Measurements from ENCODE around the gene HYOU1. TPM values are rescaled to one million over a fixed set of nuclear protein-coding genes. Genes with fewer than 3 reads are reported as not detected.

HYOU1 gene
- total and polyA plus RNA-seq, 2 donors (not counting 1 experiment from before 2014, with no cell fraction given) = 73.7 to 85.6 TPM

- no peak for DNase-seq (ENCODE audit: low read depth in 2 of 2)
- no peak overlapping the region for H2AFZ ChIP-seq (ENCODE audit: low read length)
- H3K4me1 ChIP-seq (ENCODE audit: control insufficient read depth, extremely low read depth, insufficient read depth, low read length) = peaks cover 12% of the 10 kb centered on the region
- TF ChIP-seq EZH2 (IDR thresholded peaks at IDR 0.05; ENCODE audit: low read length, missing control alignments) (no peak), CTCF (conservative IDR thresholded peaks at IDR 0.05 in 1 of 2, IDR thresholded peaks at IDR 0.05 in 1 of 2; ENCODE audit: low read depth in 1 of 2, low read length in 2 of 2) (no peak)
- H3K79me2 ChIP-seq (ENCODE audit: control insufficient read depth, insufficient read depth, low read length) = peaks cover 36% of the 10 kb centered on the region
- no peaks in the 10 kb centered on the region for H3K27me3 ChIP-seq (ENCODE audit: control insufficient read depth, insufficient read depth, low read length)
- H3K4me2 ChIP-seq (ENCODE audit: extremely low read depth, insufficient read depth, low read length) = peak overlapping the region; percentile 79
- no peaks in the 10 kb centered on the region for H3K9me3 ChIP-seq (ENCODE audit: control insufficient read depth, insufficient read depth, low read depth, low read length)
- H3K36me3 ChIP-seq (ENCODE audit: control insufficient read depth, insufficient read depth, low read length) = peaks cover 15% of the 10 kb centered on the region
- H3K27ac ChIP-seq (ENCODE audit: insufficient read depth, low read length) = no peak overlapping the region
- H3K4me3 ChIP-seq (replicated peaks in 1 of 4; ENCODE audit: control extremely low read depth in 1 of 4, insufficient read depth in 1 of 4, low read depth in 3 of 4, low read length in 4 of 4) = peak overlapping the region in 3 of 4 experiments; percentile 68 to 86 (median 78)
- no peak overlapping the region for H3K9ac ChIP-seq (ENCODE audit: insufficient read depth, low read length)
- H4K20me1 ChIP-seq (ENCODE audit: control insufficient read depth, extremely low read depth, insufficient read depth, low read length) = no peaks in the 10 kb centered on the region
Observed at GRCh38 chr11:119091966-119092879, 35.2 kb upstream of the HYOU1 start.

- H3K79me2 ChIP-seq (ENCODE audit: control insufficient read depth, insufficient read depth, low read length) = peaks cover 36% of the 10 kb centered on the region
- DNase-seq (ENCODE audit: low read depth in 2 of 2) = peak in 1 of 2 donors; percentile 64
Observed at GRCh38 chr11:119091178-119091577, 34.2 kb upstream of the HYOU1 start.

More at GRCh38 chr11:119091178-119091577, 34.2 kb upstream of the HYOU1 start:
- no peak for TF ChIP-seq EZH2 (IDR thresholded peaks at IDR 0.05; ENCODE audit: low read length, missing control alignments)
- no peak for TF ChIP-seq CTCF (conservative IDR thresholded peaks at IDR 0.05 in 1 of 2, IDR thresholded peaks at IDR 0.05 in 1 of 2; ENCODE audit: low read depth in 1 of 2, low read length in 2 of 2)
- Histone ChIP-seq H3K4me2 (ENCODE audit: extremely low read depth, insufficient read depth, low read length) (no peak overlapping the region), H3K9me3 (ENCODE audit: control insufficient read depth, insufficient read depth, low read depth, low read length) (no peaks in the 10 kb centered on the region), H3K4me3 (replicated peaks in 1 of 4; ENCODE audit: control extremely low read depth in 1 of 4, insufficient read depth in 1 of 4, low read depth in 3 of 4, low read length in 4 of 4) (no peak overlapping the region), H2AFZ (ENCODE audit: low read length) (no peak overlapping the region), H3K9ac (ENCODE audit: insufficient read depth, low read length) (no peak overlapping the region), H3K27ac (ENCODE audit: insufficient read depth, low read length) (no peak overlapping the region), H3K27me3 (ENCODE audit: control insufficient read depth, insufficient read depth, low read length) (no peaks in the 10 kb centered on the region), H4K20me1 (ENCODE audit: control insufficient read depth, extremely low read depth, insufficient read depth, low read length) (no peaks in the 10 kb centered on the region), H3K4me1 (ENCODE audit: control insufficient read depth, extremely low read depth, insufficient read depth, low read length) (peaks cover 12% of the 10 kb centered on the region), H3K36me3 (ENCODE audit: control insufficient read depth, insufficient read depth, low read length) (peaks cover 12% of the 10 kb centered on the region)
